COR-L47 (cell line): ENCODE data around the gene ANGPTL5.
A peak's percentile ranks its signal among the peaks of the same experiment; 100 is the strongest.
"Not testable (repeated sequence)": the region's sequence is repeated elsewhere in the genome, so short reads cannot be mapped to it uniquely, and the experiment has no call there.

Source experiments
- DNase-seq: peaks from one replicate; lab custom pipeline; 2025; lab: John Stamatoyannopoulos, UW

Gene ANGPTL5

GRCh38 chr11:101885631-101886030, 30.7 kb downstream of the ANGPTL5 start:
- no peak for DNase-seq

DNA sequence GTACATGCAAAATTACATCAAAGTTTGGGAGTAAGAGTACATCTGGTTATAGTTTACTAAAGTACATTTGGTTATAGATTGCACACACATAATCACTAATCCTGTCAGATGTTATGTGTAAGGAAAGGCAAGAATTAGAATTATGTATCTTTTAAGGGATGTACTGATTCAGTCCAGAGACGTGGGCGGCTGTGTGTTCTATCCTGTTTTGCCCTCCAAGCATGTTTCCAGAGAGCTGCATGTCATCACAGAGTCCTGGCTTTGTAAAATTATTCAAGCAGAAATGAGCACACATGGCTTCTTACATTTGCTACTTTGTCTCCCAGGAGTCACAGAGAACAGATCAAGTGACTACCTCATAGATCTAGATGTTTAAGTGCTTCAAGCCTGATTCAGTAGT, 34.7 kb downstream of the ANGPTL5 start:
- DNase-seq: no peak

- peak; percentile 6 for DNase-seq
Observed at GRCh38 chr11:101880222-101880621, 36.1 kb downstream of the ANGPTL5 start.

- no peak for DNase-seq
Observed at GRCh38 chr11:101872171-101872882, 44.0 kb downstream of the ANGPTL5 start.

DNA sequence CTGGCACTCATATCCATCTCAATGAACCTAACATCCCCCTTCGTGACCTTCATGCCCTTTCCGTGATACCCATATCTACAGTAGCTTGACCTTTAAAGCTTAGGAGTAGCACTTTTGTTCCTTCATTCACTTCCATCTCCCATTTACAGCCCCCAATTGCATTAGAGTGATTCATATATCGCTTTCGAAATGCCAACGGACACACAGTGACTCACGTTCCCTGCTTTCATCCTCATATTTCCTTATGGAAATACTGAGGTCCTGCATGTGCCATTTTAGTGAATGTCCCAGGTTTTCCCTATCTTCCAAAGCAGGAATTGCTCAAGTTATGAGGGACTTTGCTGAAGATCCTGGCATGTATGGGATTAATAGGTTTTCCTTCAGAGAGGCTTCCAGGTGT, 45.8 kb downstream of the ANGPTL5 start:
- DNase-seq: no peak

- DNase-seq: no peak
Observed at GRCh38 chr11:101867951-101868350, 48.4 kb downstream of the ANGPTL5 start.

- no peak for DNase-seq
Observed at GRCh38 chr11:101866619-101867491, 49.5 kb downstream of the ANGPTL5 start.

DNA sequence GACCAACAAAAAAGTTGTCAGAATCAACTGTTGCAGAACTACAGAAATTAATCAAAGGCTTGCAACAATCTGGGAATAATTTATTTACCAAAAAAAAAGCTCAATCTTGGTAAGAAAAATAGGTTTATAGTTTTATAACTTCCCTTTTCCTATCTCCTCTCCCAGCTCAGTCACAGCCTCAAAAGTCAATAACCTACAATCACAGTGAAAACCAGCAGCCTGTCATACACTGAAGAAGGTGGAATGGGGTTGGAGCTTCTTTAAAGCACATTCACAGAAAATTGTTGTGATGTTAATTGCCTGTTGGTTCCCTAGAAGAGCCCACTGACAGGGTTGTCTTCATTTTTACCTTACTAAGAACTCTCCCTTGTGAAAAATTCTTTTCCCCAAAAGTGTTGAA, 52.2 kb downstream of the ANGPTL5 start:
- DNase-seq: no peak

GRCh38 chr11:101863361-101863760, 53.0 kb downstream of the ANGPTL5 start:
- DNase-seq: no peak

DNA sequence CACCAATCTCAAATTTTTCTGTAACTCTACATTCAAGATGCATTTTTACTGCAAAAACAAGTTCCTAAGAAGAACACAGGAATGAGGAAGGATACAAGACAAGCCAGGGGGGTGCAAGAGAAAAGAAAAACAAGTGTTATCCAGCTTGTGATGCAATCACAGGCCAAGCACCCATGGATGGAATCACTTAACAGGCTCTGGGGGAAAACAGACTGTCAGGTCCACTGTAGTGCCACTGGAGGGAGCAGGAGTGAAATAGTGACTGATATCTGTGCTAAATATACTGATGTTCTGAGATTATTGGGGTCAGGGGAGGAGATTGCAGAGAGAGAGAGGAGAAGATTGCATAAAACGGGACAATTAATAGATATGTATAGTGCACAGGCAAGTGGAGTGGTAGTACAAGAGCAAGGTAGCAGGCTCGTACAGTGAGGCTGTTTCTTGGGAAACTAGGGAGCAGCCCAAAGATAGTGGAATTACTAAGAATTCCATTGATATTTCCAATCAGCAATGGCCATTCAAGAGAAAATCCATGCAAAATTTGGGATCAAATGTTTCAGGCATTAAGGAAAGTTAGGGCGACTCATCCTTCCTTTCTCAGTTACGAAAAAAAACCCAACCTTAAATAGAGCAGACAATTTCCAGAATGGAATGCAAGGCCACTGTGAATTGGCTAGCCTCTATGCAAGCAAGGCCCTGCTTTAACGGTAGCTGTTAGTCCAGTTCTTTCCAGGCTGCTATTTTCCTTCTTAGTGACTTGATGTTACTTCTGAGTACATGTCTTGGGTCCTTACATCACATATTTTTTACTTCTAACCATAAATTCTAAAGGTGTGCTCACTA, 53.7 kb downstream of the ANGPTL5 start:
- peak; percentile 39 for DNase-seq

GRCh38 chr11:101860696-101861427, 55.5 kb downstream of the ANGPTL5 start:
- peak; percentile 58 for DNase-seq

DNA sequence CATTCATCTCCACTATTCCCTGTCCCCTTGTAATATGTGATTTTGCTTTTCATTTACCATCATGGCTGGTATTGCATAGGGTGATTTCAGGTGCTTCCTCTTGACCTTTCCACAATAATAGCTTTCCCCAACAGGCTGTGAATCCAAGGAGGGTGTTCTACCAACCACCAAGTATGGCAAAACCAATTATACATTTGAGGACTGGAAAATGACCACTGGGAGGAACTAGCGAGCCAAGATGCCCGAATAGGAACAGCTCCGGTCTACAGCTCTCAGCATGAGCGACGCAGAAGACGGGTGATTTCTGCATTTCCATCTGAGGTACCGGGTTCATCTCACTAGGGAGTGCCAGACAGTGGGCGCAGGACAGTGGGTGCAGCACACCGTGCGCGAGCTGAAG, 64.1 kb downstream of the ANGPTL5 start:
- DNase-seq: not testable (repeated sequence)

- DNase-seq: peak; percentile 34
Observed at GRCh38 chr11:101848262-101848661, 68.1 kb downstream of the ANGPTL5 start.

DNA sequence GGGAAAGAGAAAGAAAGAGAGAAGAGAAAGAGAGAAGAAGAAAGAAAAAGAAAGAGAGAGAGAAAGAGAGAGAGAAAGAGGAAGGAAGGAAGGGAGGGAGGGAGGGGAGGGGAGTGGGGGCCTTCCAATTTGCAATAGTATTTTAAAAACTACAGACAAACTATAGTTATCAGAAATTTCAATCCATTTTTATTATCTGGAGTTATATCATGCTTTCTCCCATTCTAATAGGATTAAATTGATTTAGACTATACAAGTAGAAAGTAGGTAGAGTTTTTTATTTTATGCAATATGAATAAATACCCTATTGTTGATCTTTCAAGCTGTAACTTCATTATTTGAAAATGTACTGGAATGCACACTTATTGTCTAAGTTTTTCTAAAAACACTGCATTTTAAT, 71.7 kb downstream of the ANGPTL5 start:
- DNase-seq: no peak

DNA sequence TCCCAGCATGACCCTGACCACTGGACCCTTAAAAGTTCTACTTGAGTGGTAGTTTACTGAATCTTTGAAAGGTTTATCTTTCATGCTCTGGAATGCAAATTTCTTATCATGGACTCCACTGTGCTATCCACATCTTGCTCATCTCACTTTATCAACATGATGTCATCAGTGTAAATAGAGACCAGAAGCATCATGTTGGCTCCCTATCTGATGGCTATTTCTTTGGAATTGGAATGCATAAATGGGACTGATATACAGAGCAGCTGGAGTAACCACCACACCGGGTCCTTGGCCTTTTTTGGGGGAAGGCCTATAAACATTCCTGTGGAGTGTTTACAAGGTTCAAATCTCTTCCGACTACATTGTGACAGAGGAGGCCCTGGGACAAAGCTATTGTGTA, 75.6 kb downstream of the ANGPTL5 start:
- DNase-seq: no peak
